PC-3 (cell line): ENCODE data around the gene FAM120B.

Experiments used
- EZH2 ChIP-seq: fragments of 300-600 bp; sonication (generic); IDR thresholded peaks from one replicate; pipeline ENCODE4 v1.6.1; 2017; ENCODE audit warnings: antibody characterized with exemption, mild to moderate bottlenecking, low read length; ENCODE audit not compliant: unreplicated experiment
- EZH2phosphoT487 ChIP-seq: fragments of 300-600 bp; sonication (generic); IDR thresholded peaks from 2 replicates; pipeline ENCODE4 v1.6.1; 2018; ENCODE audit warnings: mild to moderate bottlenecking, antibody characterized with exemption, low read length, borderline replicate concordance
- TF ChIP-seq, protein P1 (sequence below): fragments of 300-600 bp; sonication (generic); conservative IDR thresholded peaks from 2 replicates; pipeline ENCODE4 v1.5.1; 2017; ENCODE audit warnings: antibody characterized with exemption, low read depth, mild to moderate bottlenecking, low read length

- TF ChIP-seq, protein P1, sequence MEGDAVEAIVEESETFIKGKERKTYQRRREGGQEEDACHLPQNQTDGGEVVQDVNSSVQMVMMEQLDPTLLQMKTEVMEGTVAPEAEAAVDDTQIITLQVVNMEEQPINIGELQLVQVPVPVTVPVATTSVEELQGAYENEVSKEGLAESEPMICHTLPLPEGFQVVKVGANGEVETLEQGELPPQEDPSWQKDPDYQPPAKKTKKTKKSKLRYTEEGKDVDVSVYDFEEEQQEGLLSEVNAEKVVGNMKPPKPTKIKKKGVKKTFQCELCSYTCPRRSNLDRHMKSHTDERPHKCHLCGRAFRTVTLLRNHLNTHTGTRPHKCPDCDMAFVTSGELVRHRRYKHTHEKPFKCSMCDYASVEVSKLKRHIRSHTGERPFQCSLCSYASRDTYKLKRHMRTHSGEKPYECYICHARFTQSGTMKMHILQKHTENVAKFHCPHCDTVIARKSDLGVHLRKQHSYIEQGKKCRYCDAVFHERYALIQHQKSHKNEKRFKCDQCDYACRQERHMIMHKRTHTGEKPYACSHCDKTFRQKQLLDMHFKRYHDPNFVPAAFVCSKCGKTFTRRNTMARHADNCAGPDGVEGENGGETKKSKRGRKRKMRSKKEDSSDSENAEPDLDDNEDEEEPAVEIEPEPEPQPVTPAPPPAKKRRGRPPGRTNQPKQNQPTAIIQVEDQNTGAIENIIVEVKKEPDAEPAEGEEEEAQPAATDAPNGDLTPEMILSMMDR = no peak
- TF ChIP-seq EZH2 (no peak), EZH2phosphoT487 (no peak)
These were observed 66.1 kb downstream of the FAM120B start for GRCh38 chr6:170372380-170373325.
